Left lobe of liver (tissue), 2 donors: ENCODE results near the gene ID1. TPM values are rescaled to one million over a fixed set of nuclear protein-coding genes. Genes with fewer than 3 reads are reported as not detected.
"Not testable (repeated sequence)": the region's sequence is repeated elsewhere in the genome, so short reads cannot be mapped to it uniquely, and the experiment has no call there.

Experiments used
- ATAC-seq: fragments of 200-7000 bp; cut with Tn5 transposase; one replicate; pipeline ENCODE4 v1.9.1; 2020; ENCODE audit warnings: mild to moderate bottlenecking, moderate library complexity
- DNase-seq: peaks from one replicate; pipeline ENCODE4 v3.0.0-alpha.2; 2020; ENCODE audit warnings: low spot score
- total RNA-seq: library from RNA; stranded (reverse); gene quantifications from one replicate; pipeline ENCODE4 v1.2.1, GENCODE V29; 2021
- donor health status: DM: no; HTN: no; CAD: no; lungs with moderate emphysema.
- donor health status: DM: no; HTN: yes; CAD: no.

ID1 gene
- total RNA-seq, 1 donor from 2014 or later, result 37.2 TPM

DNA sequence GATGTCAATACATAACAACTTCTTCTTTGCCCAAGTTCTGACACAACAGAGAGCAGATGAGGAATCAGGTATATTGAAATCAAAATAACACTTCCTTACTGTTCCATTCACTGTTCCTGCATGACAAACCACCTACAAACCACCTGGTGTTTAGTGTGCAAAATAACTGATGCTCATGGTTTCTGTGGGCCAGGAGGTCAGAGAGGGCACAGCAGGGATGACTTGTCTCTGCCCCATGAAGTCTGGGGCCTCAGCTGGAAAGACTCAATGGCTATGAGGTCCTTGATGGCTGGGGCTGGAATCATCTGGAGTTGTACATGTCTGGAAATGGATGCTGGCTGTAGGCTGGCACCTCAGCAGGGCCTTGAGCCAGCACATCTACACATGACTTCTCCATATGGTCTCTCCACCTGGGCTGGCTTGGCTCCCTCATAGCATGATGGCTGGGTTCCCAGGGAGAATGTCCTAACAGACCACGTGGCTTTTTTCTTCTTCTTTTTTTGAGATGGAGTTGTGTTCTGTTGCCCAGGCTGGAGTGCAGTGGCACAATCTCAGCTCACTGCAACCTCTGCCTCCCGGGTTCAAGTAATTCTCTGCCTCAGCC is 25.2 kb downstream of the ID1 start:
- DNase-seq, result no peak
- ATAC-seq, result peak; percentile 14

DNA sequence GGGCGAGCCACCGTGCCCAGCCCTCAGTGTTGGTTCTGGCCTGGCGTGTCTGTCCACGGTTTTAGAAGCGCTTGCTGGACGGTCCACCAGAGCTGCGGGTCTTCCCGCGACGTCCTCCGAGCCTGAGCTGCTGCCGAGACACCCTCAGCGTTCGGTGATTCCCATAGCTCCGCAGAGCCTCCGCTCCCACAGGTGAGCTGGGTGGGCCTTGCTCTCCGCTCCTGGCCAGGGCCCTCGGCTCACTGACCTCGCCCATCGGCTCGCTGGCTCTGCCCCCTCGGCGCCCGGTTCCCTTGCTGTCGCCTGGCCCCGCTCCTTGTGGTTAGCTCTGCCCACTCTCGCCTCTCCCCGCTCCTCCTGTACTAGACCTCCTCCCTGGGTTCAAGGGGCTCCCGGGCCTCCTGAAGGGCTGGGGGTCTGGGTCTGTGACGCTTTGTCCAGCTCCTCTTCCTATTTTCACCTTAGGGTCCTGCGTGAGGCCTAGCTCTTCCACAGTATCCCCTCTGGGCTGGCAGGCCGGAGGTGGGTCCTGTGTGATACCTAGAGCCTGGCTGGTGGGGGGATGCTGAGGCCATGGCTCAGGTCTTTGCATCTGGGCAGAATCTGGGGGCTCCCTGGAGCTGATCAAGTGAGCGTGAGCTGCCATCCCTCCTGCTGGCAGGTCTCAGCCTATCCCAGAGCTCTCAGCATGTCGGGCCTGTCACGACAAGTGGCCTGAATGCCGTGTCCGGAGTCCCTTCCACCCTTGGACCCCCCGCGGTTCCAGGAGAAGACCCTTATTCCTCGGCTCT is 27.7 kb downstream of the ID1 start:
- ATAC-seq, result no peak

DNA sequence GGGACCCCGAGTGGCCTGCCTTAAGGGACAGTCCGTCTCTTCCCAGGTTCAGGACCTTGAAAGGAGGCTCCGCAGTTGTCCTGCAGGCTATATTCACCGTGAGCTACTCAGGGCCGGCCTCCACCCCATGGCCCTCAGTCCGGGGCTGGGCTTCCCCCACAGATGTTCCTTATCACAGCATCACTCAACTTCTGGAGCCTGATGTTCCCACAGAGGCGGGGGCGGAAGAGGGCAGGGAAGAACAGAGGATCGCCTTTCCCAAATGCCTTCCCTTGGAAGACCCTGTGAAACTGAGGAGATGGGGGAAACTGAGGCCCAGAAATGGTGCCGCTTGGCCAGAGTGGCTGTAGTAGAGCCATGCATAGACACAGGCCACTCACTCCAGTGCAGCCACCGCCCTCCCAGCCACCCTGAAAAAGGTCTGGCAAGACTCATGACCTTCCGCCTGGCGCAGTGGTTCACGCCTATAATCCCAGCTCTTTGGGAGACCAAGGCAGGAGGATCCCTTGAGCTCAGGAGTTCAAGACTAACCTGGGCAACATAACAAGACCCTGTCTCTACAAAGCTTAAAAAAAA is 28.3 kb downstream of the ID1 start:
- ATAC-seq, result no peak
- no peak for DNase-seq

More for the DNA sequence above, 27.7 kb downstream of the ID1 start:
- DNase-seq, result no peak

DNA sequence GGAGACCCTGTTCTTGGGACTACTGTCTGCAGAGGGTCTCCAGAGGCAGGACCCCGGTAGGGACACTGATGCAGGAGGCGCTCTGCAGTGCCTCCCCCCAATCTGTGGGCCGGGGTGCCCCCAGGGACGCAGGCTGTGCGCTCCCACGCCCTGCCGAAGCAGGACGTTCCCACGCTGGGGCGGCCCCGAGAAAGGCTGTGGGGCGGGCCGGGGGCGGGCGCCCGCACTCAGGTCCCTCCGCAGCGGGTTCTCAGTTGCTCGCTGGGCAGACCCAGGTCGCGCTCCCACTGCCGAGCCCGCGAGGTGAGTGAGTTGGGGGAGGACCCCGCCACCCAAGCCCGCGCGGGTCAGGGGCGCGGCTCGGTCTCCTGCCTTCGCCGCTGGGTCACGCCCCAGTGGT is 32.6 kb downstream of the ID1 start, which contains the start of gene COX4I2:
Gene COX4I2, plus strand, starts transcription at position 253 of the 400 bp plus-strand sequence. CDS start 1,106 bp downstream, outside the sequence.
- no peak for DNase-seq
- ATAC-seq, result no peak

DNA sequence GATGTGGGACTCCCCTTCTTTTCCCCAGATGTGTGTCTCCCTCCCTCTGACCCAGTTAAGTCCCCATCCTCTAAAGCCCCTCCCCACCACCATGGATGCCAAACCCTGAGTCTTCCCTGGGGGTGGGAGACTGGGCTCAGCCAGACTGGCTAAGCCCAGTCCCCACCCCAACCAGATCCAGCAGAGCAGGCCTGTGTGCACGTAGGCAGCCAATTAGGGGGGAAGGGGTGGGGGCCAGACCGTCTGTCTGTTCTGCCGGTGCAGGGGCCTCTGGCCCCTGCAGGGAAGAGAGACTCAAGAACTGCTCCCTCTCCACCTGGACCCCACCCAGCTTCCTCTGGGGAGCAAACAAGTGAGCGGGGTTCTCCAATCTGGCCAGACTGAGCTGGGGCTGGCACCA is 33.2 kb downstream of the ID1 start:
- ATAC-seq (no peak), DNase-seq (no peak)

DNA sequence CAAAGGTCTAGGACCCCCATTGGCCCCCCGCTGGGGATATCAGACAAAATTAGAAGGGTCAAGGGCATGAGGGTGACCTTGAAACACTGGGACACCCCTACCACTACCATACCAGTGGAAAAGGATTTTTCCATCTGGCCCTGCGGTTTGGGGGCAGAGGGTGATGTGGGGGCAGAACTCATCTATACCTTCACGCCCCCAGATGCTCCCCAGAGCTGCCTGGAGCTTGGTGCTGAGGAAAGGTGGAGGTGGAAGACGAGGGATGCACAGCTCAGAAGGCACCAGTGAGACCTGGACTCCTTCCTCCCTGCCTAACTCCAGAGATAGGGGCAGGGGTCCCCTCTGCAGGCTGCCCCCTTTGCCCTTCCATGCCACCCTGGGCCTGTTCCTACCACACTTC is 33.7 kb downstream of the ID1 start:
- no peak for DNase-seq
- no peak for ATAC-seq

DNA sequence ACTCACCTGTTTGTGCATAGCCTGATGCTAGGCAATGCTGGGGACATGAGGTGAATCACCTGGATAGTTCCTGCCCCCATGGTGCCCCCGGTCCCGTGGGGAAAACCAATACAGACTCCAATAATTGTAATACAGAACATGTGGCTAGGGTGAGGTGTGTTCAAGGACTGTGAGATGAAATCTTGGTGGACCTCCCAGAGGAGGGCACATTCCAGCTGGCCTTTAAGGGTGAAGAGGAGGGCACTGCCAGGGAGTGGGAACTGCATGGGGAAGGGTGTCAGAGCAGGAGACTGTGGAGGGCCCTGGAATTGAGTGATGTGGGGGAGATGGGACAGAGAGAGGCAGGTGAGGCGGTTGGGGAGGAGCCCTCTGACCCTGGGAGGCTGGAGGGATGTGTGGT is 35.2 kb downstream of the ID1 start:
- DNase-seq (no peak), ATAC-seq (no peak)

DNA sequence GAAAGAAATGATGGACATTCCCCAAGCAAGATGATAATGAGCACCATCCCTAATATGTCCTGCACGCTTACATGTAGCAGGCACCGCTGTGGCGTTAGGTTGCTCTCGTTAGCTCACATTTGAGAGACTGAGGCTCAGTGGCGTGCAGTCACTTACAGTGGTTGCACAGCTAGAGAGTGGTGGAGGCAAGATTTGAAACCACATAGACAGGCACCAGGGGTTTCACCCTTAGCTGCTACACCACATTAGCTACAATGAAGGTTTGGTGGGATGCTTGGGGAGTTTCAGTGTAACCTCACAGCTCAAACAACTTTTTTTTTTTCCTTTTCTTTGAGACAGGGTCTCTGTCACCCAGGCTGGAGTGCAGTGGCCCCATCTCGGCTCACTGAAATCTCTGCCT is 36.3 kb downstream of the ID1 start:
- DNase-seq (no peak), ATAC-seq (no peak)

DNA sequence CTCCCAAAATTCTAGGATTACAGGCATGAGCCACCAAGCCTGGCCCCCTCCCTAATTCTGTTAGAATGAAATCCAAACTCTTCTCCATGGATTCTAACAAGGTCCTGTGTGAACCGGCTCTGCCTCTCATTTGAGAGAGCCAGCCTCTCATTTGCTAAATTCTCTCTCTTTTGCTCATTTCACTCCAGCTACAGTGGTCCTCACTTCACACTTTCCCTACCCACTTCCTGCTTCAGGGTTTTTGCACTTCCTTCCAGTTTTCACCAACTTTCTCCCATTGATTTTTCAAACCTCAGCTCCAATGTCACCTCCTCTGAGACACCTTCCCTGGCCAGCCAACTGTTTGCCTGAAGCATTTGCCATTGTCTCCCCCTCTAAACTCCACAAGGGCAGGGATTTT is 37.7 kb downstream of the ID1 start:
- ATAC-seq (no peak), DNase-seq (no peak)

DNA sequence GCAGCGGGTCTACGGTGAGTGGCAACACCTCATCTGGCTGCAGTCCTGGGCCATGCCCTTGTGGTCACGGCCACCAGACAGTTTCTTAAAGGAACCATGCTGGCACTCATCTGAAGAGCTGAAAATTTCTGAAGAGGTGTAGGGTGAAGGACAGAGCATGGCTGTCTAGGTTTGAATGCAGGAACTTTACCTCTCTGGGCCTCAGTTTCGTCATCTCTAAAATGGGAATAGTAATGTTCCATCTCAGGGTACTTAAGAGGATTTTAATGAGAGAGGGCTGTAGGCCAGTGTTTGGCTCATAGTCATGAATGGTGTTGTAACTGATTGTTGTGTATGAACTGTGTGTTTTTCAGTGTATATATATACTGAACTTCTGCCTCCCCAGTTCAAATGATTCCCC is 38.4 kb downstream of the ID1 start:
- no peak for DNase-seq
- no peak for ATAC-seq

DNA sequence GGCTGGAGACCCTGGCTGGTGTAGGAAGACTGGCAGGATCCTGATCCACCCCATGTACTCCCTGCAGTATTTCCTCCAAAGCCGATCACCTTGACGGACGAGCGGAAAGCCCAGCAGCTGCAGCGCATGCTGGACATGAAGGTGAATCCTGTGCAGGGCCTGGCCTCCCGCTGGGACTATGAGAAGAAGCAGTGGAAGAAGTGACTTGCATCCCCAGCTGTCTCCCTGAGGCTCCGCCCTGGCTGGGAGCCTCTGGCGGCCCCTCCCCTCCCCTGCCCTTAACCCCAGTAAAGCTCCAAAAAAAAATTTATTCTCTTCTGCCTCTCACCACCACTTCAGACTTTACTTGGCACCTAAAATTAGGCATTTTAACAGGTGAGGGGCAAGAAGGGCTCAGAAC is 39.6 kb downstream of the ID1 start:
- DNase-seq (no peak), ATAC-seq (no peak)

DNA sequence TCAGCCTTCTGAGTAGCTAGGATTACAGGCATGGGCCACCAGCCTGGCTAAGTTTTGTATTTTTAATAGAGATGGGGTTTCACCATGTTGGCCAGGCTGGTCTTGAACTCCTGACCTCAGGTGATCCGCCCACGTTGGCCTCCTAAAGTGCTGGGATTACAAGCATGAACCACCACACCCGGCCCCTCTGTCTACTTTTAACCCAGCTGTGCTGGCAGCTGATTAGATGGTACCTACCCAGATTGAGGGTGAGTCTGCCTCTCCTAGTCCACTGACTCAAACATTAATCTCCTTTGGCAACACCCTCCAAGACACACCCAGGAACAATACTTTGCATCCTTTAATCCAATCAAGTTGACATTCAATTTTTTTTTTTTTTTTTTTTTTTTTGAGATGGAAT is 43.0 kb downstream of the ID1 start:
- ATAC-seq, DNase-seq: not testable (repeated sequence)

DNA sequence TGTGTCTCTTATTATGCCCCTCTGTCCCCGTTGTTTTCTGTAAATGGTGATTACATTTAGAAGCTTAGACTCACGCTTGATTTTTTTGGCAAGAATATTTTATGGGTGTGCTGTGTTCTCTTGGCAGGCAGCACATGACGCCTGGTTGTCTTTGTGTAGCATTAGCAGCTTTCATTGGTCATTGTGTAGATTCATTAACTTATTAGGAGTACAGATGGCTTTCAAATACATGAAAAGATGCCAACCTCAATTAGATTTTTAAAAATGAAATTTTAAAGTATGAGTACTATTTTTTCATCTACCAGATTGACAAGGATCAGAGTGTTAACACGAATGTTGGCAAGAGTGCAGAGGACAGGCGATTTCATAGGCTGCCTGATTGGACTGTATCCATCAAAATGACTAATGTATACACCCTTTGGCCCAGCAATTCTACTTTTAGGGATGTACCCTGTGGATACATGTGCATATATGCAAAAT is 47.9 kb downstream of the ID1 start:
- ATAC-seq (no peak), DNase-seq (no peak)

DNA sequence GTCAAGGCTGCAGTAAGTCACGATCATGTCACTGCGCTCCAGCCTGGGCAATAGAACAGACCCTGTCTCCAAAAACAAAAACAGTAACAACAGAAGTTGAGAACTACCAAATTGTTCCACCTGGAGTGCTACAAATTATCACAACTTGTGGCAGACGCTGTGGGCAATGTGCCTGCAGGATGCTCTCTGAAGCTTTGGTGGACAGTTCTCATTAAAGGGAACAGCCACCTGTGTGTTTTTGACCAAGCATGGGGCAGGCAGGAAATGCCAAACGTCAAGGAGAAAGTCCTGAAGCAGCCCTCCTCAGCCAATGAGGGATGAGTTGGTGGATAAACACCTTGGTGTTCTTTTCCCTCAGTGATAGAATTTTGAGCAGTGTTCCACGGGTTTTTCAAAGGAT is 48.5 kb downstream of the ID1 start:
- ATAC-seq, result no peak

DNA sequence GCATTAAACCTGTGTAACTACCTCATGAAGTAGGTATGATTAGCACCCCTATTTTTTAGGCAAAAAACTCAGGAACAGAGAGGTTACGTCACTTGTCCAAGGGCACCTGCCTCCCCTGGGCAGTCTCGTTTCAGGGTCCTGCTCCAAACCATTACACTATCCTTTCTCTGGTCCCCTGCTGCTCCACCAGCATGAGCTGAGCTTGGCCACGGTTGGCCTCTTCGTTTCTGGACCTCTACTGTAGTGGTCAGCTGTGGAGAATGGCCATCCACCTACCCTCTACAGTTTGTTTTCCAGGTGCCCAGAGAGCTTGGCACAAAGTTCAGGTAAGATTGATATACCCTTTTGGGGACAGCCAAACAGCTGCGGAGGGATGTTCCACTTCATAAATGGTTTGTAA is 49.4 kb downstream of the ID1 start:
- no peak for ATAC-seq
- DNase-seq, result no peak

More for the DNA sequence above, 48.5 kb downstream of the ID1 start:
- DNase-seq, result no peak

Other genes starting within 250 kb of the ID1 start
- gene DEFB118, start 236.7 kb upstream of the ID1 start, total RNA-seq, result not detected
- gene DEFB119, start 214.7 kb upstream of the ID1 start, total RNA-seq, result not detected
- not detected for gene DEFB121, start 199.1 kb upstream of the ID1 start, total RNA-seq
- not detected for gene DEFB123, start 164.7 kb upstream of the ID1 start, total RNA-seq
- not detected for gene DEFB124, start 130.2 kb upstream of the ID1 start, total RNA-seq
- gene REM1, start 130.0 kb upstream of the ID1 start, total RNA-seq, result not detected
- gene HM13, start 90.8 kb upstream of the ID1 start, total RNA-seq, result 147 TPM
- gene COX4I2, start 32.6 kb downstream of the ID1 start, total RNA-seq, result not detected
- 35.0 TPM for gene BCL2L1, start 117.6 kb downstream of the ID1 start, total RNA-seq
- gene TPX2, start 134.0 kb downstream of the ID1 start, total RNA-seq, result 2.0 TPM
- not detected for gene MYLK2, start 214.1 kb downstream of the ID1 start, total RNA-seq
- gene FOXS1, start 240.3 kb downstream of the ID1 start, total RNA-seq, result not detected